ENCODE results near the gene HPSE2. TPM values are rescaled to one million over a fixed set of nuclear protein-coding genes. Genes with fewer than 3 reads are reported as not detected.
A peak's percentile ranks its signal among the peaks of the same experiment; 100 is the strongest.

Gene HPSE2
- total and polyA plus RNA-seq, 2 of the 8 experiments (the other 6 are each of a cell fraction or from before 2014, with no cell fraction given): 0.41 to 0.58 TPM

DNA sequence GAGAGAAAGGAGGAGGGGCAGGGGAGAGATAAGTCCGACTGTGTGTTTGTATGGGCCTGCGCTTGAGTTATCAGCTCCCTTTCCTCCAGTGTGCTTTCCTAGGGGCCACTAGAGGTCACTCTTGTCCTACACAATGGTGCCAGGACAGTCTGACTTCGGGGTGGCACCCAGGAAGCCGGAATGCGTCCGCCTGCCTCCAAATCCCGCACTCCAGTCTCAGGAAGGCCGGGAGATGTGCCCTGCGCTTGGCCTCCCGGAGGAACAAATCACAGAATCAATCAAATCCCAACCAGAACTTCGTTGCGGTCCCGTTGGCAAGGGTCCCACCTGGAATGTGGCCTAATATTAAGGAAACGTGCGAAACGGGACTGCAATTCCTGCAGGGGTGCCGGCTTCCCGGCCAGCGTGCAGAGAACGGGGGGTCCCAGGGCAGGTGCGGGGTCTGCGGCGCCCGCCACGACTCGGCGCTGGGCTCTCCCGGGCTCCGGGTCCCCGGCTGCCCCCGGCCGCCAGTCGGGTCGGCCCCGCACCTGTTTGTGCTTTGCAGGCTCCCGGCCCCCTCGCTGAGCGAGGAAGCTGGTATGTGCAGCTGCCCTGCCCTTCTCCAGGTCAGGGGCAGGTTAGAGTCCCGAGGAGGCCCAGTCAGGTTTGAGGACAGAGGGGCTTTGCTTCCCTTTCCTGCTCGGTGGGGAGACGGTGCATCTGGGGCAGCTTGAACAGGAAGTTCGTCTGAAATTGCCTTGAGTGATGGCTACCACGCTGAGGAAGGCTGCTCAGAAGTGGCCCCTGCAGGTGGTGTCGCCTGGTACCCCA, 767.9 kb downstream of the HPSE2 start (continued):
- TF ChIP-seq CHD7 (IDR thresholded peaks at IDR 0.05; ENCODE audit: insufficient replicate concordance, low read length) (no peak), EGR1 (IDR thresholded peaks at IDR 0.05; ENCODE audit: borderline replicate concordance, low read depth, low read length) (no peak), TAF1 (IDR thresholded peaks at IDR 0.05; ENCODE audit: low read depth, low read length) (no peak), CREB1 (IDR thresholded peaks at IDR 0.05) (no peak), CHD1 (IDR thresholded peaks at IDR 0.05; ENCODE audit: low read depth, low read length) (no peak), RAD21 (IDR thresholded peaks at IDR 0.05 in 1 of 2, conservative IDR thresholded peaks at IDR 0.05 in 1 of 2; ENCODE audit: low read depth in 2 of 2, low read length in 2 of 2) (peak; percentile 94 to 97), MAX (IDR thresholded peaks at IDR 0.05) (peak; percentile 59), BRCA1 (IDR thresholded peaks at IDR 0.05; ENCODE audit: low read depth, low read length) (no peak), TCF12 (IDR thresholded peaks at IDR 0.05; ENCODE audit: low read depth, low read length) (peak; percentile 74; the same call in 1 of the 2 replicates), HDAC2 (IDR thresholded peaks at IDR 0.05; ENCODE audit: borderline replicate concordance in 1 of 2, low read depth in 2 of 2, low read length in 2 of 2) (no peak)

Measured in H1 (cell line).